B cell (primary cell): ENCODE results near the gene HDAC9.

Experiments used
- CTCF ChIP-seq: fragments of 200-600 bp; IDR thresholded peaks from one replicate; pipeline ENCODE4 v1.8.0; 2022; ENCODE audit warnings: antibody characterized with exemption, mild to moderate bottlenecking
- EZH2 ChIP-seq: IDR thresholded peaks from 2 replicates; pipeline ENCODE4 v1.6.1; 2012; ENCODE audit warnings: borderline replicate concordance, low read depth, mild to moderate bottlenecking, moderate library complexity, low read length; ENCODE audit not compliant: insufficient read depth, poor library complexity, severe bottlenecking

GRCh38 chr7:18555120-18555519, 59.6 kb downstream of the HDAC9 start:
- TF ChIP-seq CTCF (no peak), EZH2 (no peak)
